H7 (cell line): ENCODE measurements around the gene ACTR3. TPM values are rescaled to one million over a fixed set of nuclear protein-coding genes. Genes with fewer than 3 reads are reported as not detected.
A peak's percentile ranks its signal among the peaks of the same experiment; 100 is the strongest.

Source experiments
- DNase-seq: peaks from one replicate; pipeline ENCODE4 v3.0.0; 2012
- H3K27me3 ChIP-seq: 2 replicates; pipeline ENCODE4 v1.6.0; 2011; ENCODE audit warnings: mild to moderate bottlenecking, low read length; ENCODE audit not compliant: control insufficient read depth, insufficient read depth
- H3K36me3 ChIP-seq: replicated peaks from 2 replicates; pipeline ENCODE4 v1.5.1; 2011; ENCODE audit warnings: low read length; ENCODE audit not compliant: control insufficient read depth, insufficient read depth
- H3K4me3 ChIP-seq: 2 replicates; pipeline ENCODE4 v1.5.1; 2011; ENCODE audit warnings: low read depth, mild to moderate bottlenecking, control low read depth, low read length, moderate library complexity; ENCODE audit not compliant: insufficient read depth
- total RNA-seq: library from RNA; depleted of rRNA; stranded (reverse); fragments of >200 nt; shearing (Covaris generic); gene quantifications from 2 replicates; pipeline ENCODE4 v1.2.3, GENCODE V29; 2014

Gene ACTR3
- total RNA-seq, 1 experiment from 2014 or later, result 113 TPM

DNA sequence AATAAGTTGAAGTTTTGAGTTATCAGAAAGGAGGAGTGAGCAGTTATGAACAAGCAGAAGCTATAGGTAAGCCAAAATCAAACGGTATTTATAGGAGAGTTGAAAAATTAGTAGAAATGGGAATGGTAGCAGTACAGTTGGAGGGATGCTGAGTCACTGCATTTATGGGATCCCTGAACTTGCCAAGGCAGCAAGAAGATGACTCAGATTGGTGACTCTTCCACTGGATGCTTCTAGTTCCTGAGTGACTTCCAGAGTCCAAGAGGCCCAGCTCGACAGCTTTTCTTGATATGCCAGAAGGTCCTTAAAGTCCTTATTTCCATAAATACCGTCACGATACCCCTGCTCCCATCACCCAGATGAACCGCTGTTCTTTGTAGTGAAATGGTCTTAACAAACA lies 31.1 kb upstream of the ACTR3 start:
- no peak for DNase-seq
- no peak overlapping the region for H3K4me3 ChIP-seq
- no peaks in the 10 kb centered on the region for H3K36me3 ChIP-seq
- H3K27me3 ChIP-seq, result no peaks in the 10 kb centered on the region; the same call in 1 of the 2 replicates

DNA sequence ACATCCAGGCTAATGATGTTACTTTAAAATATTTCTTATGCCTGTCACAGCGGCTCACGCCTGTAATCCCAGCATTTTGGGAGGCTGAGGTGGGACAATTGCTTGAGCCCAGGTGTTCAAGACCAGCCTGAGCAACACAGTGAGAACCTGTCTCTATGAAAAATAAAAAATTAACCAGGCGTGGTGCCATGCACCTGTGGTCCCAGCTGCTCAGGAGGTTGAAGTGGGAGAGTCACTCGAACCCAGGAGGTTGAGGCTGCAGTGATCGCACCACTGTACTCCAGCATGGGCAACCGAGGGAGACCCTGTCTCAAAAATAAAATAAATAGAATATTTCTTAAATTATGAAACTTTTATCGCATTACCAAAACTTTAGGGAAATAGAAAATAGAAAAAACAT lies 28.1 kb upstream of the ACTR3 start:
- DNase-seq, result no peak

GRCh38 chr2:113863144-113863543 lies 26.7 kb upstream of the ACTR3 start:
- no peak for DNase-seq
- Histone ChIP-seq H3K4me3 (no peak overlapping the region), H3K36me3 (no peaks in the 10 kb centered on the region), H3K27me3 (no peaks in the 10 kb centered on the region; the same call in 1 of the 2 replicates)

More for the DNA sequence above, 28.1 kb upstream of the ACTR3 start:
- H3K27me3 ChIP-seq, result no peaks in the 10 kb centered on the region; the same call in 1 of the 2 replicates
- H3K36me3 ChIP-seq, result no peaks in the 10 kb centered on the region
- no peak overlapping the region for H3K4me3 ChIP-seq

- Histone ChIP-seq H3K36me3 (no peaks in the 10 kb centered on the region), H3K4me3 (no peak overlapping the region), H3K27me3 (no peaks in the 10 kb centered on the region; the same call in 1 of the 2 replicates)
- no peak for DNase-seq
These were observed 22.3 kb upstream of the ACTR3 start for GRCh38 chr2:113867571-113867970.

DNA sequence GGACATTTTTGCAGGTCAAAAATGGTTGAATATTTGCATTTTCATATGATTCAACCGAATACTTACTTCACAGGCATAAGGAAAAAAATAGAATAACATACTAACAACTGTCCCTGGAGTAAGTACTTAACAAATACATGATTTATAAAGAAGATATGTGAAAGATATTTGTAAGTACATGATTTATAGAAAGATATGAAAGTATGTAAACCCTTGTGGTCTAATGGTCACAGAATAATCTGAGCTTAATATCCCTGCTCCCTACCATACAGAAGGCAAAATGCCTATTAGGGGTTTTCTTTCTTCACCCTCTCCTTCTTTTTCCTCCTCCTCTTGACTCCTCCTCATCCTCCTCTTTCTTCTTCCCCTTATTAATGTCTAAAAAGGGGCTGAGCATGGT lies 20.6 kb upstream of the ACTR3 start:
- Histone ChIP-seq H3K27me3 (no peaks in the 10 kb centered on the region; the same call in 1 of the 2 replicates), H3K36me3 (no peaks in the 10 kb centered on the region), H3K4me3 (no peak overlapping the region)
- DNase-seq, result no peak

- Histone ChIP-seq H3K36me3 (no peaks in the 10 kb centered on the region), H3K27me3 (no peaks in the 10 kb centered on the region), H3K4me3 (no peak overlapping the region)
- no peak for DNase-seq
These were observed 17.7 kb upstream of the ACTR3 start for GRCh38 chr2:113872201-113872600.

- DNase-seq, result no peak
- Histone ChIP-seq H3K36me3 (no peaks in the 10 kb centered on the region), H3K27me3 (no peaks in the 10 kb centered on the region), H3K4me3 (no peak overlapping the region)
These were observed 16.0 kb upstream of the ACTR3 start for GRCh38 chr2:113873867-113874266.

- Histone ChIP-seq H3K27me3 (no peaks in the 10 kb centered on the region), H3K36me3 (no peaks in the 10 kb centered on the region), H3K4me3 (no peak overlapping the region)
- DNase-seq, result no peak
These were observed 14.8 kb upstream of the ACTR3 start for GRCh38 chr2:113875135-113875534.

- DNase-seq, result peak; percentile 45
- H3K36me3 ChIP-seq, result no peaks in the 10 kb centered on the region
- no peaks in the 10 kb centered on the region for H3K27me3 ChIP-seq
- H3K4me3 ChIP-seq, result no peak overlapping the region
These were observed 13.1 kb upstream of the ACTR3 start for GRCh38 chr2:113876503-113877387.

DNA sequence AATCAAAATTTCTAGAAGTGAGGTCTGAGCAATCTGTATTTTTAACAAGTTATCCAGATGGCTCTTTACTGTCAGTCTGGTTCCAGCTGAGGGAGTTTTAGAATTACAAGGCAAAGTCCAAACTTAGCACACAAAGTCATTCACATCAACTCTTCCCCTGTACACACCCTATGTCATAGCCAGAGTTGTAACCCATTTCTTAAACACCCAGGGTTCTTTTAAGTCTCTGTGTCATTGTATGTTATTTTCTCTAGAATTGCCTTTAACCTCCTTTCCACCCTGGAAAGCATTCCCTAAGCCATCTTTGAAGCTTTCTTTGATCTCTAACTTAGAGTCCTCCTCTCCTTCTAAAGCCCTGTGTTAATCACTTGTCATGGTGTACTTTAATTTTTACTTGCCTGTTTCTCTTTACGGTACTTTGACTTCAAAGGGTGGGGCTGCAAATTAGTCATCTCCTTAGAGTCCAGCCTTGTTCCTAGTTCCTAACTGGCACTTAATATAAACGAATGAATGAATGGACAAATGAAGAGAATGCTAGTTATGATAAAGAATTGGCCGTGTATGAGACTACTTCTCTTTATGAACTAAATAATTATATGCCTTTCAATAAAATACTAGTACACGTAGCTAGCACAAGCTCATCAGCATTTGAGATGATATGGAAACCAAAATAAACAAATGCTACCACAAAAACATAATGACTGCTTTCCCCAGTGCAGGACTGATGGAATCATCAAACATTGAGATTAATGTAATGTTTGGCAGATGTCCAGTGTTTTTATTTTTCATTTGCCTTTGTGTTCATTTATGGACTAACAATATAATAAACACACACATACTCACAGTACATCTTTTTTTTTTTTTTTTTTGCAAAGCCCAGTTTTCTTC lies 11.9 kb upstream of the ACTR3 start:
- DNase-seq, result no peak
- Histone ChIP-seq H3K4me3 (no peak overlapping the region), H3K36me3 (no peaks in the 10 kb centered on the region), H3K27me3 (no peaks in the 10 kb centered on the region)

DNA sequence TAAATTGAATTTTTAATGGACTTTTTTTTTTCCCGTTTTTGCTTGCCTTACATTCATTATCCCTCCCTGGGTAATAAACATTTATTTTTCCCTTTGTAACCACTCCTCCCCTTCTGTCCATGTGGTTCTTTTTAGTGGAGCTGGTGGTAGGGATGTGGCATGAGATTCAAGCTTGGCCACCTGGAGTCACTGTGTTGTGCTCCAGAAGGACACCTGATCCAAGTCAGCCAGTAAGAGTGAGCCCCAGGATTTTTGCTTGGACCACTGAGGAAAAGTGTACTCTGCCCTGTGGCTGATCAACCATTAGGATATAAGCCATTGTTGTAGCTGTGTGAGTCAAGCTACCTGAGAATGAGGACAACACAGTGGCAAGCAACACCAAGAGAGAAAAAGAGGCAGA lies 11.1 kb upstream of the ACTR3 start:
- no peak for DNase-seq
- Histone ChIP-seq H3K27me3 (no peaks in the 10 kb centered on the region), H3K36me3 (no peaks in the 10 kb centered on the region), H3K4me3 (no peak overlapping the region)

DNA sequence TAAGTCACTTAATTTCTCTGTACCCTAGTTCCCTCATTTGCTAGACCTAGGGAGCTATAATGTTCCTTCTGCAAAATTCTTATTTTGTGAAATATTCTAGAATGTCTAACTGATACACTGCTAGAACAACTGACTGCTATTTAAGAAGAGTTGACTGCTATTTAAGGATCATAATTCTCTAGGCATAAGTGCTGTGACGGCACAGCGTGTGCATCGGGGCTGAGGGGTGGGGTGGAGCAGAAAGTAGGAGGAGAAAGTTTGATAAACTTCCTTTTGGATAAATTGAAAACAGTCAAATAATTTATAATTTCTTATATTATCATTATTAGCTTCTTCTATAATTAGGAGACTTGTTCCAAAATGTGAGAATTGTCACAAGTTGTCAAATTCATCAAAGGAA lies 10.4 kb upstream of the ACTR3 start:
- Histone ChIP-seq H3K36me3 (no peaks in the 10 kb centered on the region), H3K4me3 (no peak overlapping the region), H3K27me3 (no peaks in the 10 kb centered on the region)
- DNase-seq, result no peak

GRCh38 chr2:113886479-113887008 lies 3.3 kb upstream of the ACTR3 start:
- Histone ChIP-seq H3K27me3 (no peaks in the 10 kb centered on the region), H3K36me3 (no peaks in the 10 kb centered on the region), H3K4me3 (no peak overlapping the region)
- no peak for DNase-seq

GRCh38 chr2:113887009-113887792 lies 2.7 kb upstream of the ACTR3 start:
- Histone ChIP-seq H3K4me3 (no peak overlapping the region), H3K36me3 (no peaks in the 10 kb centered on the region)
- no peak for DNase-seq

More at GRCh38 chr2:113887009-113887792, 2.7 kb upstream of the ACTR3 start:
- no peaks in the 10 kb centered on the region for H3K27me3 ChIP-seq
